OCI-M1 (cell line): ENCODE results near the gene TMEM271.
"Not testable (repeated sequence)": the region's sequence is repeated elsewhere in the genome, so short reads cannot be mapped to it uniquely, and the experiment has no call there.

ENCODE experiments used
- DNase-seq: peaks from one replicate; lab custom pipeline; 2025; lab: John Stamatoyannopoulos, UW

The TMEM271 gene

DNA sequence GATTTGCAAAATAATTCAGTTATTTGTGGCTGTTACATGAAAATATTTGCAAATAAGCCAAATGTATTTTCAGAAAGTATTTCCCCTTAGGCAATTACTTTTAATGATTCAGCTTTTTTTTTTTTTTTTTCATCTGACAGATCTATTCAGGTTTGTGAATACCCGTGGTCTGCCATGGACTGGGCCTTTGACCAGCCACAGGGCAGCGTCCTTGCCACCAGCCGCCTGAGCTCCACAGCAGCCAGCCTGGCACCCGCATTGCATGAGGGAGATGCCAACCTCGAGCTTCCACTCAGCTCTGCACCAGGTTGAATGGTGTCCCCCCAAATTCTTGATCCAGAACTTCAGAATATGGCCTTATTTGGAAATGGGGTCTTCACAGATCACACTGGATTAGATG is 14.7 kb downstream of the TMEM271 start:
- DNase-seq: no peak

GRCh38 chr4:560731-561291 is 15.3 kb downstream of the TMEM271 start:
- DNase-seq: no peak

- DNase-seq: no peak
Observed at GRCh38 chr4:560061-560460, 16.0 kb downstream of the TMEM271 start.

- DNase-seq: no peak
Observed at GRCh38 chr4:555566-556275, 20.4 kb downstream of the TMEM271 start.

DNA sequence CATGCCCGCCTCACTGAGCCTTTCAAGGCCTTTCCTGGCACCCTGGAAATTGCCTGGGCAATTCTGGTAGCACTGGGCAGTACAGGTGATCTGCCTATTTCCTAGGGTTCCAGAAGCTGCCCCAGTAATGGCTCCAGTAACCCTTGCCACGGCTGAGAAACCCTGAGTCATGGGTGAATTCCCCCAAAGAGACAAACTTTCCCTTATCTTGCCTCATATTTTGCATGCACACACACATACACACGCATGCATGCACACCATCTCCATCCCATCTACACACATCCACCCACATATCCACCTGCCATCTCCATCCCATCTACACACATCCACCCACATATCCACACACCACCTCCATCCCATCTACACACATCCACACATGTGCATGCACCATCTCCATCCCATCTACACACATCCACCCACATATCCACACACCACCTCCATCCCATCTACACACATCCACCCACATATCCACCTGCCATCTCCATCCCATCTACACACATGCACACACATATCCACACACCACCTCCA is 21.2 kb downstream of the TMEM271 start:
- not testable (repeated sequence) for DNase-seq

GRCh38 chr4:552019-552418 is 24.1 kb downstream of the TMEM271 start:
- no peak for DNase-seq

- not testable (repeated sequence) for DNase-seq
Observed at GRCh38 chr4:550268-550667, 25.8 kb downstream of the TMEM271 start.

GRCh38 chr4:548976-549375 is 27.1 kb downstream of the TMEM271 start:
- DNase-seq: no peak

- DNase-seq: no peak
Observed at GRCh38 chr4:545612-546011, 30.5 kb downstream of the TMEM271 start.

DNA sequence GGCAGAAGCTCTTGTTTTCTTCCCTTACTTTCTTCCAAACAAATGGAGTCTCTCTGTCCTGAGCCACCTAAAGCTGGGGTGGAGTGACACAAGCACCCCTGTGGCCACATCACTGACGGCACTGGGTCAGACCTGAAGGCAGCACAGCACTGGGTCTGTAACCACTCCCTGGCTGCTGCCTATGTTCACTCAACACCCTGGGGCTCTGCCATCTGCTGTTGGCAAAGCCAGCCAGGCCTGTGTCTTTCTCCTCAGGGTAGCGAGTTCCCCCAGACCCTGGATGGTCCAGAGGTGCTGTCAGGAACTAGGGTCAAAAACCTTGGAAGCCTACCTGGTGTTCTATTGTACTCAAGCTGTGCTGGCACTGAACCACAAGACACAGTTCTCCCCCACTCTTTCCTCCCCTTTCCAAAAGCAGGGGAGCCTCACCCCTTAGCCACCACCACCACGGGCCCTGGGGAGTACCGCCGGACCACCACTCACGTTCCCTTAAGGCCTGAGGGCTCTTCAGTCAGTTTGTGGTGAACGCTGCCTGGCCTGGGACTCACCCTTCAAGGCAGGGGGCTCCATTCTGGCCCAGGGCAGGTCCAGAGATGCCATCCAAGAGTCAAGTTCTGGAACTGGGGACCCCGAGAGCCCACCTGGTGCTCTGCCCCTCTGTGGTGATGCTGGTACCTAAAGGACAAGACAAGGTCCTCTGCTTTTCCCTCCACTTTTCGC is 31.5 kb downstream of the TMEM271 start:
- DNase-seq: no peak

DNA sequence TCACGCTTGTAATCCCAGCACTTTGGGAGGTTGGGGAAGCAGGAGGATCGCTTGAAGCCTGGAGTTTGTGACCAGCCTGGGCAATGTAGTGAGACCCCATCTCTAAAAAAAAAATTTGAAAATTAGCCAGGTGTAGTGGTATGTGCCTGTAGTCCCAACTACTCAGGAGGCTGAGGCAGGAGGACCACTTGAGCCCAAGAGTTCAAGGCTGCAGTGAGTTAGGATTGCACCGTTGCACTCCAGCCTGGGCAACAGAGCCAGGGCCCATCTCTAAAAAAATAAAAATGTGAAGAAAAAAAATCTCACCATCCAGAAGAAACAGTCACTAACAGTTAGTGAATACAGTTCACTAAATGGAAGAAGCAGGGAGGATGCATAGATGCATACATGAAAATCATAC is 34.8 kb downstream of the TMEM271 start:
- no peak for DNase-seq

GRCh38 chr4:538542-539142 is 37.5 kb downstream of the TMEM271 start:
- DNase-seq: no peak

DNA sequence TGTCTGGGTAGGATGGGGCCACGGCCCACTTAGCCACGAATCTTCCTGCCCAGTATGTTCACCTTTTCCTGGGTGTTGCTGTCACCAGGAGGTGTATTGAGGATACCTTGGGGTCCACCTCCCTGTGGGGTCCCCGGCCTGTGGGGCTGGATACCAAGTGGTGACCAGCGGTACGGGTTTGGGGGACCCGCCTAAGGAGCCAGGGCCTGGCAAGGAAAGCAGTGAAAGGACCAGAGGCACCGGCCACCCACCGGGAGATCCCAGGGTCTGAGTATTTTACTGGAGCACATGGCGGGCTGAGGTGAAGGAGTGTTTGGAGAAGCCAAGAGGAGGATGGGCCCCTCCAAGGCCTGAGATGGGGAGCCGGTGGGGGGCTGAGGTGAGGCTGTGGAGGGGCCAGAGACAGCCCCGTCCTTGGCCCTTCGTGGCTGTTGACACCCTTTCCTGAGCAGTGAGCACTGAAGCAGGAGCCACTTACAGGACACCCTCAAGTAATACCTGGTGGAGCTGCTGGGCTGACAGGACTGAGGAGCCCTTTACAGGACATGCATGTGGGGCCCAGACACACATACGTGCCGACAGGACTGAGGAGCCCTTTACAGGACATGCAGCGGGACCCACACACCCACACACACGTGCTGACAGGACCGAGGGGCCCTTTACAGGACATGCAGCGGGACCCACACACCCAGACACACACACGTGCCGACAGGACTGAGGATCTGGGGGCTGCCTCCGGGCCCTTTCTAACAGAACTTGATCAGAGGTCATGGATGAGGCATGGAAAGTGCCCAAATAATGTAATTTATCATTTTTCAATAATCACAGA is 38.4 kb downstream of the TMEM271 start:
- DNase-seq: no peak

GRCh38 chr4:536351-536972 is 39.6 kb downstream of the TMEM271 start:
- DNase-seq: no peak

GRCh38 chr4:535924-536281 is 40.2 kb downstream of the TMEM271 start:
- no peak for DNase-seq

DNA sequence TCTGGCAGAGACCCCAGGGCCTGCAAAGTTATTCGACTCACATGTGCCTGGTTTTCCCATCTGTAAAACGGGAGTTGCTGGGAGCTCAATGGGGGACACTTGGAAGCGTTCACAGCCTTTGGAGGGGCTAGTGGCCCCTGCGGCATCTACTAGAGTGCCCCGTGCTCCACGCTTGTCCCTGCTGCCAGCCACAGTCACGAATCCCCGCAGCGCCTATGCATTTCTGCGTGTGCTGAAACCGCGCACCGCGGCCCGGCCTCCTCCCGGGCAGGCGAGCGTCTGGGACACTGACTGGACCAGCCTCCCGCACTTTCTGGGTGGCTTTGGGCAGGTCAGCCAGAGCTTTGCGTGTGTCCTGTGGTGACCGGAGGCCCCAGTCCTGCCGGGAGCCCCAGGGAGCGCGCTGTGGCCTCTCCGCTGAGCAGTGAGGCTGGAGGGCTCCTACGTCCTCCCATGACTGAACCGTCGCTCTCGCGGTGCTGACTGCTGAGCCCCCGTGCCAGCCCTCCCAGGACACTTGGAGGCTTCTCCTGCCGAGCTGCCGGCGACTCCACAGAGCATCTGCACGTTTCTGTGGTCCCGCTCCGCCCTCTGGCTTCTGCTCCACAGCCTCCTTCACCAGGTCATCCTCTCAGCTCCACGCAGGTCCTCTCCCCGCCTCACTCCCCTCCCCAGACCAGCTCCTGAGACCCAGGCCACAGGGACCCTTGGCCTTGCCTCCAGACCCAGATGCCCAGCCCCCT is 40.7 kb downstream of the TMEM271 start:
- DNase-seq: no peak

- DNase-seq: no peak
Observed at GRCh38 chr4:534576-535151, 41.4 kb downstream of the TMEM271 start.

DNA sequence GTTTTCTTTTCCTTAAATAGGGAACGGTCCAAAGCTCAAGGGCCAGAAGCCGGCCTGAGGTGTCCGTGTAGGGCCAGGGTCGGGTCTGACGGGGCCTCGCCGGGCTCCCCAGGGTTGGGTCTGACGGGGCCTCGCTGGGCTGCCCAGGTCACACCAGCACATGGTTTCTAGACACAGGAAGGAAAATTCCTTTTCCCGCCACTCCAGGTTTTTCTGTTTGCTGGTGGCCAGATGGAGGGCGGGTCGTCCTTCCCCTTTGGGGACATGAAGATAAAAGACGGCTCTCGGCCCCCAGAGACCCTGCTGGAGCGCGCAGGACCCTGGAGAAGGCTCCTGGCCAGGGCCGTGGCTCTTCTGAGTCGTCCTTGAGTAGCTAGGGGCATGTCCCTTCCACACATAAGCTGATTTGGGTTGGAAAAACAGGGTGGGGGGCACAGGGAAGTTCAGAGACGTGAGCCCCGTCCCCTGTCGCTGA is 42.0 kb downstream of the TMEM271 start:
- DNase-seq: no peak

GRCh38 chr4:533318-534100 is 42.6 kb downstream of the TMEM271 start:
- DNase-seq: no peak
